Testis (tissue), 2 donors: ENCODE data around the gene SLC5A10.

ENCODE experiments used
- POLR2A ChIP-seq: fragments of 450-650 bp; IDR thresholded peaks from one replicate; pipeline ENCODE4 v1.6.1; 2017; ENCODE audit warnings: antibody characterized with exemption, mild to moderate bottlenecking, moderate library complexity
- TF ChIP-seq, protein P1 (sequence below), 3 experiments: fragments of 450-650 bp in 2 of 3; fragments of 200-600 bp in 1 of 3; sonication (generic) in 1 of 3; IDR thresholded peaks; one replicate each; pipeline ENCODE4 v1.5.1; 2016 to 2019; ENCODE audit warnings: antibody characterized with exemption in 3 of 3, mild to moderate bottlenecking in 2 of 3, moderate library complexity in 1 of 3

DNA sequence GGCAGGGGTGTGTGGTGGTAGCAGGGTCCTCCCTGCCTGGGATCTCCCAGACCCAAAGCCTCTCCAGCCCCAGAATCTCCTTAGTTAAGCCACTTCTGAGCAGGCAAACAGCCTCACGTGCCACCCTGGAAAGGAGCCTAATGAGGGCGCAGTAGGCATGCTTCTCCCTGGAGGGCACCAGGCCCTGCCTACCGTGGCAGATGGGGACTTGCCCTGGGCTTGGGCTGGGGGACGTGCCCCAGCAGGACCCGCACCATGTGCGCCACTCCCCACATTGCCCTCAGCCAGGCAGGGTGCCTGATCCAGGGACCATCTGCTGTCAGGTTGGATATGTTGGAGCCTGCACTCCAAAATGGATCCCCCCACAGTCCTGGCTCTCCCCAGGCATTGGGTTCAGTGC, 38.4 kb downstream of the SLC5A10 start:
- TF ChIP-seq, protein P1, sequence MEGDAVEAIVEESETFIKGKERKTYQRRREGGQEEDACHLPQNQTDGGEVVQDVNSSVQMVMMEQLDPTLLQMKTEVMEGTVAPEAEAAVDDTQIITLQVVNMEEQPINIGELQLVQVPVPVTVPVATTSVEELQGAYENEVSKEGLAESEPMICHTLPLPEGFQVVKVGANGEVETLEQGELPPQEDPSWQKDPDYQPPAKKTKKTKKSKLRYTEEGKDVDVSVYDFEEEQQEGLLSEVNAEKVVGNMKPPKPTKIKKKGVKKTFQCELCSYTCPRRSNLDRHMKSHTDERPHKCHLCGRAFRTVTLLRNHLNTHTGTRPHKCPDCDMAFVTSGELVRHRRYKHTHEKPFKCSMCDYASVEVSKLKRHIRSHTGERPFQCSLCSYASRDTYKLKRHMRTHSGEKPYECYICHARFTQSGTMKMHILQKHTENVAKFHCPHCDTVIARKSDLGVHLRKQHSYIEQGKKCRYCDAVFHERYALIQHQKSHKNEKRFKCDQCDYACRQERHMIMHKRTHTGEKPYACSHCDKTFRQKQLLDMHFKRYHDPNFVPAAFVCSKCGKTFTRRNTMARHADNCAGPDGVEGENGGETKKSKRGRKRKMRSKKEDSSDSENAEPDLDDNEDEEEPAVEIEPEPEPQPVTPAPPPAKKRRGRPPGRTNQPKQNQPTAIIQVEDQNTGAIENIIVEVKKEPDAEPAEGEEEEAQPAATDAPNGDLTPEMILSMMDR (IDR thresholded peaks at IDR 0.05) = no peak
- no peak for TF ChIP-seq POLR2A
